Nephron (organoid): ENCODE measurements around the gene JARID2.
A peak's percentile ranks its signal among the peaks of the same experiment; 100 is the strongest.

Experiments used
- H3K27ac Mint-ChIP-seq, 3 experiments: 2 replicates each; pipeline ENCODE4 v1.8.0; 2020; ENCODE audit warnings: mixed read lengths in 3 of 3, mild to moderate bottlenecking in 2 of 3, moderate library complexity in 1 of 3
- H3K27me3 Mint-ChIP-seq: 2 replicates; pipeline ENCODE4 v1.8.0; 2021; ENCODE audit warnings: low read depth, mild to moderate bottlenecking, moderate library complexity, mixed read lengths
- H3K36me3 Mint-ChIP-seq: 2 replicates; pipeline ENCODE4 v1.8.0; 2020; ENCODE audit warnings: low read depth, mixed read lengths
- H3K4me1 Mint-ChIP-seq: 2 replicates; pipeline ENCODE4 v1.8.0; 2020; ENCODE audit warnings: mixed read lengths
- H3K4me3 Mint-ChIP-seq, 3 experiments: 2 replicates each; pipeline ENCODE4 v1.8.0; 2020; ENCODE audit warnings: mild to moderate bottlenecking in 3 of 3, mixed read lengths in 3 of 3, moderate library complexity in 2 of 3
- H3K9me3 Mint-ChIP-seq: 2 replicates; pipeline ENCODE4 v1.8.0; 2020; ENCODE audit warnings: mixed read lengths
- TF ChIP-seq, protein P1 (sequence below), 3 experiments: fragments of 200-600 bp; sonication (generic); IDR thresholded peaks; one replicate each; pipeline ENCODE4 v1.5.0; 2021; ENCODE audit warnings: antibody characterized with exemption in 3 of 3; ENCODE audit not compliant: unreplicated experiment in 3 of 3

Gene JARID2

DNA sequence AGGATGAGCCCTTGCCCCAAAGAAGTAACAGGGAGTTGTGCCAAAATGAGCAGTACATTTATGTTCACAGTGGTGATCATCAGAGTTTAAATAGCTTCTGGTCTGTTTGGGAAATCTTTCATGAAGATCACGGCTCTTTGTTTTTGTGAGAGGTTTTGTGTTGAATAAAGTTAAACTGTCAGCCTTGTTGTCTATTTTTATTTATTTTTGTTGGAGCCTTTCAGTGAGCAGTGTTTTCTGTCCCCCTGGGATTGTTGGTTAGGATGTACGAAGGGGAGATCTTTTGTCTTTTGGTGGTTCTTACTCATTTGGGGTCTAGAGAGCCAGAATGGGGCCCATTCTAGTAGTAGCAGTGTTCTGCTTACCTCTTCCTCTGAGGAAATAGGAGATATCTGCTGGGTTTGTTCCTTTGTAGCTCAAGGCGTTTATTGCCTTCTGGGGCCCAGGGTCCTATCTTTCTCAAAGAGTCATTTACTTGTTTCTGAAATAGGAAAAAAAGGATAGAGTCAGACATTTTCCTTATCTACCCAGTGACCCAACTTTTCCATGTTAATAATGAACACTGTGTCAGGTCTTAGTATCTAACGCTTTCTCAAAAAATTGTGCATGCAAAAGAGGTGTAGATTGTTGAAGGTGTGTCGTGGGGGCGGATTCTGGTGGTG is 157.4 kb downstream of the JARID2 start:
- TF ChIP-seq, protein P1, sequence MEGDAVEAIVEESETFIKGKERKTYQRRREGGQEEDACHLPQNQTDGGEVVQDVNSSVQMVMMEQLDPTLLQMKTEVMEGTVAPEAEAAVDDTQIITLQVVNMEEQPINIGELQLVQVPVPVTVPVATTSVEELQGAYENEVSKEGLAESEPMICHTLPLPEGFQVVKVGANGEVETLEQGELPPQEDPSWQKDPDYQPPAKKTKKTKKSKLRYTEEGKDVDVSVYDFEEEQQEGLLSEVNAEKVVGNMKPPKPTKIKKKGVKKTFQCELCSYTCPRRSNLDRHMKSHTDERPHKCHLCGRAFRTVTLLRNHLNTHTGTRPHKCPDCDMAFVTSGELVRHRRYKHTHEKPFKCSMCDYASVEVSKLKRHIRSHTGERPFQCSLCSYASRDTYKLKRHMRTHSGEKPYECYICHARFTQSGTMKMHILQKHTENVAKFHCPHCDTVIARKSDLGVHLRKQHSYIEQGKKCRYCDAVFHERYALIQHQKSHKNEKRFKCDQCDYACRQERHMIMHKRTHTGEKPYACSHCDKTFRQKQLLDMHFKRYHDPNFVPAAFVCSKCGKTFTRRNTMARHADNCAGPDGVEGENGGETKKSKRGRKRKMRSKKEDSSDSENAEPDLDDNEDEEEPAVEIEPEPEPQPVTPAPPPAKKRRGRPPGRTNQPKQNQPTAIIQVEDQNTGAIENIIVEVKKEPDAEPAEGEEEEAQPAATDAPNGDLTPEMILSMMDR (IDR thresholded peaks at IDR 0.05; ENCODE audit: unreplicated experiment in 3 of 3) = no peak
- peaks cover 72% of the 10 kb centered on the region for H3K4me1 Mint-ChIP-seq

DNA sequence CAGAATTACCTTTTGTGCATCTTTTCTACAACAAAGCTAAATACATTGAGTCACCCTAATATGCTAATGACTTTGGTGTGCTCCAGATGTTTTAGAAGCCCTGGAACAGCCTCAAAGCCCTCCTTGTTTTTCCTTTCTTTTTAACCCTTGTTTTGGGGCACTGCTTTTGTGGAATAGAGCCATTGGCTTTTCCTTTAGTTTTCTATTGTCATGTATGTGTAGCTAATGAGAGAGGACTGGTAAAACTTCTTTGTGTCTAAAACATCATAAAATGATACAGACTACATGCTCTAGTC is 158.8 kb downstream of the JARID2 start:
- H3K9me3 Mint-ChIP-seq = no peaks in the 10 kb centered on the region

More for the DNA sequence above, 157.4 kb downstream of the JARID2 start:
- H3K4me3 Mint-ChIP-seq = peak overlapping the region in 2 of 3 experiments; percentile 6 to 17
- H3K27ac Mint-ChIP-seq = peak overlapping the region; percentile 13 to 18 (median 16)
- no peaks in the 10 kb centered on the region for H3K9me3 Mint-ChIP-seq
- no peaks in the 10 kb centered on the region for H3K36me3 Mint-ChIP-seq
- no peaks in the 10 kb centered on the region for H3K27me3 Mint-ChIP-seq

DNA sequence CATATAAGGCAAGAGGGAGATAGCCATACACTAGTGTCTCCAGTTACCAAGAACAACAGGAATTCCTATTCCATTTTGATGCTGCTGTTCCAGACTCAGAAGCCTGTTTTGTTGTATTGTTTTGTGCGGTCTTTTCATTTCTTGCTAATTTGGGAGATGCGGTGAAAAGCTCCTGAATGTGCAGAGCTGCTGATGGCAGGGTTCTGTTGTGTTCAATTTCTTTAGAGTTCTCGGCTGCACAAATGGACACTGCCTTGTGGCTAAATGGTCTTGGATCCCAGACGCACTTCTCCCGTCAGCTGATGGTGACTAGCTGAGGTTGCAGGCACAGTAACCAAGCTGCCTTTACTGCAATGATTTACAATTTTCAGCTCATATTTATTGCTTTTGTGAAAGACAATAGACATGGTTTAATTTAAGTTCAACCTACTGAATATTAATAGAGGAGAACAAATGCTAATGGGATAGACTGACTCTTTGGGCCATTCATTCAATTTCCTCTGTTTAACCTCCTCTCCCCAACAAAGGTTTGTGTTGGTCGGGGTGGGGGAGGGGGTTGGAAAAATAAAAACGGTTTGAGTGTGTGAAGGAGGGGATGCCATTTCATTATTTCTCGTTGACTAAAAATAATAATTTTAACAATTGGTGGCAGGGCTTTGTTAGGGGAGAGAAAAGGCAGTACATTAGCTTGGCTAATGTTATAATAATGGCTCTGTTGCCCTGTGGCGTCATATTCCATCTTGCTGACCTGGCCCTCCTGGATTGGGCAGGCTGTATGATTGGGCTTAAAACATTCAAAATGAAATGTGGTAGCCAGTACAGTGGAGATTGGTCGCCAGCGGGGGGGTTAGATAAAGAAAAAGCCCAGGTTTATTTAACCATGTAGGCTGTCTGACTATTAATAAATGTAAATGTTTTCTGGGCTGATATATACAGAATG is 159.5 kb downstream of the JARID2 start:
- TF ChIP-seq, protein P1 (IDR thresholded peaks at IDR 0.05; ENCODE audit: unreplicated experiment in 3 of 3) = no peak
- no peaks in the 10 kb centered on the region for H3K36me3 Mint-ChIP-seq
- H3K9me3 Mint-ChIP-seq = no peaks in the 10 kb centered on the region
- H3K27me3 Mint-ChIP-seq = no peaks in the 10 kb centered on the region
- H3K4me1 Mint-ChIP-seq = peaks cover 70% of the 10 kb centered on the region
- H3K4me3 Mint-ChIP-seq = no peak overlapping the region
- peak overlapping the region in 2 of 3 experiments; percentile 30 to 40 for H3K27ac Mint-ChIP-seq

More for the DNA sequence above, 158.8 kb downstream of the JARID2 start:
- Mint-ChIP-seq H3K4me1 (peaks cover 69% of the 10 kb centered on the region), H3K4me3 (no peak overlapping the region), H3K36me3 (no peaks in the 10 kb centered on the region), H3K27ac (peak overlapping the region in 2 of 3 experiments; percentile 30 to 40), H3K27me3 (no peaks in the 10 kb centered on the region)
- TF ChIP-seq, protein P1 (IDR thresholded peaks at IDR 0.05; ENCODE audit: unreplicated experiment in 3 of 3) = no peak

DNA sequence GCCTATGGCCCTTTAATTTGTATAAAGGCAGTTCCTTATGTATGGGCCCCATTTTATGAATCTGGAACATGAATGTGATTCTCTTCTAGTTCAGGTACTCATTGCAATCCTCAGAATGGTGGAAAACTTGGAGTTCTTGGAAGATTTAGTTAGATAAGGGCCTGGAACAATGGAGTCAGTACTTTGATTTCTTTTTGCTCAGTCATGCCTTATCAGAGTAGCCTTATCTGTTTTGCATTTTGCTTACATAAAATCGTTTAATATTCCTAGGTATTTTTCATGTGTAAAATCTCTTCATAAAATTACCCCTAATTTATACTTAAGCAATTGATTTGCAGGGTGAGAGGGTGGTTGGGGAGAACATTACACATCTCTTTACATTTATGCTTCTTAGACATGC is 160.6 kb downstream of the JARID2 start:
- Mint-ChIP-seq H3K4me1 (peaks cover 71% of the 10 kb centered on the region), H3K27ac (no peak overlapping the region), H3K4me3 (no peak overlapping the region), H3K27me3 (no peaks in the 10 kb centered on the region), H3K9me3 (no peaks in the 10 kb centered on the region), H3K36me3 (peaks cover 4% of the 10 kb centered on the region)
- TF ChIP-seq, protein P1 (IDR thresholded peaks at IDR 0.05; ENCODE audit: unreplicated experiment in 3 of 3) = no peak

DNA sequence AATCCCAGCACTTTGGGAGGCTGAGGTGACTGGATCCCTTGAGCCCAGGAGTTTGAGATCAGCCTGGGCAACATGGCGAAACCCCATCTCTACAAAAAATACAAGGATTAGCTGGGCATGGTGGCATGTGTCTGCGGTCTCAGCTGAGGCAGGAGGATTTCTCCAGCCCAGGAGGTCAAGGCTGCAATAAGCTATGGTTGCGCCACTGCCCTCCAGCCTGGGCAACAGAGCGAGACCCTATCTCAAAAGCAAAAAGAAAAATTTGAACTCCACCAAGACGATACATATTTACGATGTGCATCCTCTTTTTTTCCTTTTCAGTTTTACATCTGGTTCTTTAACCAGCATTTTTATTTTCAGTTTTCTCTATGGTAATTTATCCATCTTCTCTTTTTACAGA is 162.1 kb downstream of the JARID2 start:
- no peaks in the 10 kb centered on the region for H3K9me3 Mint-ChIP-seq
- H3K36me3 Mint-ChIP-seq = peaks cover 18% of the 10 kb centered on the region
- H3K27ac Mint-ChIP-seq = no peak overlapping the region
- peaks cover 73% of the 10 kb centered on the region for H3K4me1 Mint-ChIP-seq
- H3K4me3 Mint-ChIP-seq = no peak overlapping the region
- H3K27me3 Mint-ChIP-seq = no peaks in the 10 kb centered on the region
- TF ChIP-seq, protein P1 (IDR thresholded peaks at IDR 0.05; ENCODE audit: unreplicated experiment in 3 of 3) = no peak
